GM12872 (cell line): ENCODE results near the gene EFCAB8.

Experiments
- TF ChIP-seq, protein P1 (sequence below): IDR thresholded peaks from 3 replicates; pipeline ENCODE4 v1.5.1; 2011; ENCODE audit warnings: low read depth, mild to moderate bottlenecking, low read length, moderate library complexity; ENCODE audit not compliant: insufficient read depth

Gene EFCAB8

GRCh38 chr20:33008336-33009213 lies 149.9 kb downstream of the EFCAB8 start:
- TF ChIP-seq, protein P1, sequence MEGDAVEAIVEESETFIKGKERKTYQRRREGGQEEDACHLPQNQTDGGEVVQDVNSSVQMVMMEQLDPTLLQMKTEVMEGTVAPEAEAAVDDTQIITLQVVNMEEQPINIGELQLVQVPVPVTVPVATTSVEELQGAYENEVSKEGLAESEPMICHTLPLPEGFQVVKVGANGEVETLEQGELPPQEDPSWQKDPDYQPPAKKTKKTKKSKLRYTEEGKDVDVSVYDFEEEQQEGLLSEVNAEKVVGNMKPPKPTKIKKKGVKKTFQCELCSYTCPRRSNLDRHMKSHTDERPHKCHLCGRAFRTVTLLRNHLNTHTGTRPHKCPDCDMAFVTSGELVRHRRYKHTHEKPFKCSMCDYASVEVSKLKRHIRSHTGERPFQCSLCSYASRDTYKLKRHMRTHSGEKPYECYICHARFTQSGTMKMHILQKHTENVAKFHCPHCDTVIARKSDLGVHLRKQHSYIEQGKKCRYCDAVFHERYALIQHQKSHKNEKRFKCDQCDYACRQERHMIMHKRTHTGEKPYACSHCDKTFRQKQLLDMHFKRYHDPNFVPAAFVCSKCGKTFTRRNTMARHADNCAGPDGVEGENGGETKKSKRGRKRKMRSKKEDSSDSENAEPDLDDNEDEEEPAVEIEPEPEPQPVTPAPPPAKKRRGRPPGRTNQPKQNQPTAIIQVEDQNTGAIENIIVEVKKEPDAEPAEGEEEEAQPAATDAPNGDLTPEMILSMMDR = no peak

GRCh38 chr20:33009214-33010132 lies 150.8 kb downstream of the EFCAB8 start:
- TF ChIP-seq, protein P1 = no peak

DNA sequence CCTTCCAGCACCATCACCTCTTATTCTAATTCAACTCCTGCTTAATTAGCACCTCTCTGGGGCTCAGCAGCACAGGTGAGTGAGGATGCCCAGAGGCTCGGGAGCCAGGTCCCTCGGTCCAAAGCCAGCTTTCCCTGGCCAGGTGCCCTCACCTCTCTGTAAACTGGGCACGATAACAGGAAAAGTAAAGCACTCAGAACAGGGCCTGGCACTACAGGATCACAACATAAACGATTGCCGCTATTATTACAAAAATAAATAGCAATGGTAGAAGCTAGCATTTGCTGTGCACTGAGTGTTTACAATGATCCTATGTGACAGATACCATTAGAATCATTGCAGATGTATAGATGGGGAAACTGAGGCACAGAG lies 151.4 kb downstream of the EFCAB8 start:
- TF ChIP-seq, protein P1 = no peak

GRCh38 chr20:33010674-33011449 lies 152.1 kb downstream of the EFCAB8 start:
- TF ChIP-seq, protein P1 = no peak
